Measurements from ENCODE around the gene FOXP1.

DNA sequence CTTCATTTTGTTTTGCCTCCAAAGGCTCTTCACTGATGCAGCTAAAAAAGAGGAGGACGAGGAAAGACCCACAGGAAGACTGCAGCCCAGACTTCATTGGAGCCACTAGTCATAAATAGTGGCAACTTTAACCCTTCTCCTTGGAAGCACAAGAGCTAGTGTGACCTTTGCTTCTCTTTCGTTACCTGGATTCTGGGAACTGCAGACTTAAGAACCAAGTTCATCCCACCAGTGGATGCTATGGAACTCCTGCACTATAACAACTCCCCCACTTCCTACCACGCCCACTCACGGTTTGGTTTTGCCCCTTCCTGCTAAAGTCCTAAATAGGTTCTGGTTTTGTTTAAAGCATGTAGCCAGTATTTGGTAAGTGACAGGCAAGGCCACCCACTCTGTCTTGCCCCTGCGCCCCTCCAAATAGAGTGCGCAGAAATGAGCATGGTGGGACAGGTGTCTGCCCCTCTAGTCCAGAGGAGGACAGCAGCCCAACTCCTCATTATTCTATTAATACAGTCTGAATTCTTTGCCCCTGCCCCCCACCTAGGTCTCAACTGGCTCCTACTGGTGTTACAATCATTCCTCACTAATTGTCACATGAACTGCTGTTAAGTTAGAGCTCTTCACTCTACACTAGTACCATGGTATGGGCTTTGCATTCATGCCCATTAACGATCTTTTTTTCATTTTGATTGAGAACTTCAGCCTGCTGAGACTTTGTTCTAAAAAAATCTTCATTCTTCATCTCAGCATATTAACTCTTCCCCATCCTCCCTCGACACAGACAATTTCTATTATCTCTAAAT lies 504.6 kb downstream of the FOXP1 start:
- TF ChIP-seq SUZ12 (IDR thresholded peaks at IDR 0.05) (no peak), ELF4 (IDR thresholded peaks at IDR 0.05) (no peak), HDGF (IDR thresholded peaks at IDR 0.05; ENCODE audit: borderline replicate concordance) (no peak), FOXM1 (IDR thresholded peaks at IDR 0.05; ENCODE audit: borderline replicate concordance) (no peak), SP1 (IDR thresholded peaks at IDR 0.05) (no peak), FOXK2 (IDR thresholded peaks at IDR 0.05) (no peak), NFRKB (IDR thresholded peaks at IDR 0.05) (no peak), FOXA1 (IDR thresholded peaks at IDR 0.05) (no peak), L3MBTL2 (conservative IDR thresholded peaks at IDR 0.05) (no peak), ARNT (IDR thresholded peaks at IDR 0.05) (no peak), BHLHE40 (IDR thresholded peaks at IDR 0.05; ENCODE audit: borderline replicate concordance) (no peak), LEF1 (IDR thresholded peaks at IDR 0.05; ENCODE audit: borderline replicate concordance) (no peak)
- TF ChIP-seq, protein P1, sequence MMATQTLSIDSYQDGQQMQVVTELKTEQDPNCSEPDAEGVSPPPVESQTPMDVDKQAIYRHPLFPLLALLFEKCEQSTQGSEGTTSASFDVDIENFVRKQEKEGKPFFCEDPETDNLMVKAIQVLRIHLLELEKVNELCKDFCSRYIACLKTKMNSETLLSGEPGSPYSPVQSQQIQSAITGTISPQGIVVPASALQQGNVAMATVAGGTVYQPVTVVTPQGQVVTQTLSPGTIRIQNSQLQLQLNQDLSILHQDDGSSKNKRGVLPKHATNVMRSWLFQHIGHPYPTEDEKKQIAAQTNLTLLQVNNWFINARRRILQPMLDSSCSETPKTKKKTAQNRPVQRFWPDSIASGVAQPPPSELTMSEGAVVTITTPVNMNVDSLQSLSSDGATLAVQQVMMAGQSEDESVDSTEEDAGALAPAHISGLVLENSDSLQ (IDR thresholded peaks at IDR 0.05) = no peak

All from HEK293T (cell line).